ENCODE data around the gene BST2.

BST2 gene

GRCh38 chr19:17359905-17360800 lies 45.3 kb downstream of the BST2 start:
- no peaks in the 10 kb centered on the region for H3K36me3 ChIP-seq (ENCODE audit: control insufficient read depth in 2 of 2, insufficient read depth in 1 of 2, low read length in 2 of 2)
- TF ChIP-seq ZNF350 (tag by site-specific recombination; IDR thresholded peaks at IDR 0.05) (no peak), ZNF324 (tag by site-specific recombination; IDR thresholded peaks at IDR 0.05) (no peak), ZNF2 (tag by site-specific recombination; IDR thresholded peaks at IDR 0.05) (no peak), ZNF623 (tag by site-specific recombination; IDR thresholded peaks at IDR 0.05) (no peak), ZSCAN30 (tag by site-specific recombination; IDR thresholded peaks at IDR 0.05) (no peak), ZNF174 (tag by site-specific recombination; IDR thresholded peaks at IDR 0.05) (no peak), ZNF792 (tag by site-specific recombination; IDR thresholded peaks at IDR 0.05) (no peak), REPIN1 (tag by site-specific recombination; IDR thresholded peaks at IDR 0.05; ENCODE audit: low read depth) (no peak), ZNF169 (tag by site-specific recombination; IDR thresholded peaks at IDR 0.05) (no peak)
- no peaks in the 10 kb centered on the region for H3K4me1 ChIP-seq (ENCODE audit: control insufficient read depth, insufficient read depth, low read length)
- CTCF ChIA-PET = interaction anchor here (0.6 to 0.8 kb wide), 3 partner anchors 25 to 588 kb away, joined by 4 read pairs; no protein-coding TSS in a partner anchor
- H3K4me3 ChIP-seq (ENCODE audit: low read depth, low read length) = no peak overlapping the region
- H3K9me3 ChIP-seq (ENCODE audit: control insufficient read depth, insufficient read depth, low read depth, low read length) = no peaks in the 10 kb centered on the region
- POLR2A ChIA-PET = interaction anchor here (0.7 kb wide), 1 partner anchor 26 kb away, joined by 4 read pairs; no protein-coding TSS in a partner anchor
- H3K27ac ChIP-seq (ENCODE audit: extremely low read depth, low read depth, low read length) = no peak overlapping the region

DNA sequence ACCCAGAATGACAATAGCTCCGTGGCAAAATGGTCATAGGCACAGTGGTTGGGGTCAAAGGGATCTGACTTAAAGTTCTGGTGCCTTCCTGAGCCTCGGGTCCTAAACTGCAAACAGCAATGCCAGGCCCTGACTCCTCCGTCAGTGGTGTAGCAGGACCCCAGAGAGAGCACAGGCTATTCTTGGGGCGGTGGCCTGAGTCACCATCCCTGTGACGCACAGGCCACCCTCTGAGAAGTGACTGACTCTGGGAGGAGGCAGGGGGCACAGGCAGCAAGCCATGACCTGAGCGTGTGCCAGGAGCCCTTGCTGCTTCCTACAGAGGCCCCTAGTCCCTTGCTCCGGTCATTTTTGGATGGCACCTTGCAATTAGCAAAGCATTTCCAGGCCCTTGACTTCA lies 47.0 kb downstream of the BST2 start:
- TF ChIP-seq GLIS1 (tag by site-specific recombination; IDR thresholded peaks at IDR 0.05) (0 out of 2 replicates have a peak, but pooled peaks have one; percentile 12), EGR2 (tag by site-specific recombination; IDR thresholded peaks at IDR 0.05; ENCODE audit: low read depth) (no peak), GLIS2 (tag by site-specific recombination; IDR thresholded peaks at IDR 0.05) (no peak), IKZF3 (tag by site-specific recombination; IDR thresholded peaks at IDR 0.05) (no peak), ZNF223 (tag by site-specific recombination; IDR thresholded peaks at IDR 0.05) (0 out of 2 replicates have a peak, but pooled peaks have one; percentile 39), ZNF280D (tag by site-specific recombination; IDR thresholded peaks at IDR 0.05) (no peak), ZNF513 (tag by site-specific recombination; IDR thresholded peaks at IDR 0.05) (no peak), ZIC2 (tag by site-specific recombination; IDR thresholded peaks at IDR 0.05) (peak; percentile 60; the same call in 1 of the 2 replicates)
- TF ChIP-seq, protein P1, sequence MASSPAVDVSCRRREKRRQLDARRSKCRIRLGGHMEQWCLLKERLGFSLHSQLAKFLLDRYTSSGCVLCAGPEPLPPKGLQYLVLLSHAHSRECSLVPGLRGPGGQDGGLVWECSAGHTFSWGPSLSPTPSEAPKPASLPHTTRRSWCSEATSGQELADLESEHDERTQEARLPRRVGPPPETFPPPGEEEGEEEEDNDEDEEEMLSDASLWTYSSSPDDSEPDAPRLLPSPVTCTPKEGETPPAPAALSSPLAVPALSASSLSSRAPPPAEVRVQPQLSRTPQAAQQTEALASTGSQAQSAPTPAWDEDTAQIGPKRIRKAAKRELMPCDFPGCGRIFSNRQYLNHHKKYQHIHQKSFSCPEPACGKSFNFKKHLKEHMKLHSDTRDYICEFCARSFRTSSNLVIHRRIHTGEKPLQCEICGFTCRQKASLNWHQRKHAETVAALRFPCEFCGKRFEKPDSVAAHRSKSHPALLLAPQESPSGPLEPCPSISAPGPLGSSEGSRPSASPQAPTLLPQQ (tag by site-specific recombination; IDR thresholded peaks at IDR 0.05) = no peak
- POLR2A ChIA-PET = no interaction called here
- Histone ChIP-seq H3K36me3 (ENCODE audit: control insufficient read depth in 2 of 2, insufficient read depth in 1 of 2, low read length in 2 of 2) (no peaks in the 10 kb centered on the region), H3K9me3 (ENCODE audit: control insufficient read depth, insufficient read depth, low read depth, low read length) (no peaks in the 10 kb centered on the region), H3K4me3 (ENCODE audit: low read depth, low read length) (no peak overlapping the region), H3K4me1 (ENCODE audit: control insufficient read depth, insufficient read depth, low read length) (no peaks in the 10 kb centered on the region), H3K27ac (ENCODE audit: extremely low read depth, low read depth, low read length) (no peak overlapping the region)
- CTCF ChIA-PET = interaction anchor here (1.4 kb wide), 1 partner anchor 10 kb away, joined by 3 read pairs; no protein-coding TSS in a partner anchor

Data from HEK293 (cell line).